SU-DHL-6 (cell line): ENCODE data around the gene AJUBA.

ENCODE experiments used
- H2AFZ ChIP-seq: fragments of 200-600 bp; sonication (generic); 2 replicates; pipeline ENCODE4 v1.6.1; 2014; ENCODE audit warnings: low read depth, mild to moderate bottlenecking, moderate library complexity, mixed read lengths, antibody characterized with exemption, low read length; ENCODE audit not compliant: severe bottlenecking
- H3F3A ChIP-seq: fragments of 200-600 bp; shearing (Covaris generic); 2 replicates; pipeline ENCODE4 v1.6.0; 2016; ENCODE audit warnings: antibody characterized with exemption, mild to moderate bottlenecking; ENCODE audit not compliant: insufficient read depth
- H3K27ac ChIP-seq: fragments of 200-600 bp; sonication (generic); 2 replicates; pipeline ENCODE4 v1.5.1; 2016; ENCODE audit warnings: low read depth, mild to moderate bottlenecking, low read length, moderate library complexity, mixed read lengths
- H3K27me3 ChIP-seq: fragments of 200-600 bp; sonication (generic), shearing (Covaris generic); 2 replicates; pipeline ENCODE4 v1.6.0; 2014; ENCODE audit warnings: mild to moderate bottlenecking, low read length
- H3K36me3 ChIP-seq: fragments of 200-600 bp; sonication (generic); 2 replicates; pipeline ENCODE4 v1.6.1; 2014; ENCODE audit warnings: mild to moderate bottlenecking, low read length, mixed read lengths
- H3K4me2 ChIP-seq: fragments of 300-600, 200-600 bp; shearing (Covaris generic), sonication (generic); 2 replicates; pipeline ENCODE4 v1.6.0; 2014; ENCODE audit warnings: low read length, low read depth, mild to moderate bottlenecking; ENCODE audit not compliant: poor library complexity, severe bottlenecking
- H3K4me3 ChIP-seq: fragments of 200-600 bp; sonication (generic); 2 replicates; pipeline ENCODE4 v1.5.1; 2014; ENCODE audit warnings: antibody characterized with exemption, low read length, mild to moderate bottlenecking, mixed read lengths; ENCODE audit not compliant: insufficient read depth, poor library complexity, severe bottlenecking
- H3K79me2 ChIP-seq: fragments of 200-600 bp; sonication (generic); 2 replicates; pipeline ENCODE4 v1.6.1; 2014; ENCODE audit warnings: mild to moderate bottlenecking, low read length, moderate library complexity; ENCODE audit not compliant: insufficient read depth
- H3K9ac ChIP-seq: fragments of 200-600 bp; sonication (generic); 2 replicates; pipeline ENCODE4 v1.7.0; 2014; ENCODE audit warnings: mild to moderate bottlenecking, low read length
- H3K9me2 ChIP-seq: fragments of 200-600 bp; sonication (generic); replicated peaks from 2 replicates; pipeline ENCODE4 v1.6.1; 2014; ENCODE audit warnings: low read length; ENCODE audit not compliant: insufficient read depth
- H3K9me3 ChIP-seq: fragments of 200-600 bp; sonication (generic); 2 replicates; pipeline ENCODE4 v1.6.1; 2014; ENCODE audit warnings: low read length, mixed read lengths; ENCODE audit not compliant: insufficient read depth
- H4K20me1 ChIP-seq: fragments of 200-600 bp; sonication (generic); 2 replicates; pipeline ENCODE4 v1.6.1; 2014; ENCODE audit warnings: low read depth, mild to moderate bottlenecking, antibody characterized with exemption, low read length, moderate library complexity, mixed read lengths
- CTCF ChIP-seq: fragments of 200-600 bp; sonication (generic); IDR thresholded peaks from one replicate; pipeline ENCODE4 v1.5.1; 2017; ENCODE audit warnings: antibody characterized with exemption, mild to moderate bottlenecking, low read length, moderate library complexity; ENCODE audit not compliant: insufficient read depth, poor library complexity, severe bottlenecking
- EZH2phosphoT487 ChIP-seq: fragments of 200-600 bp; sonication (generic), shearing (Covaris generic); conservative IDR thresholded peaks from 2 replicates; pipeline ENCODE4 v1.6.1; 2018; ENCODE audit warnings: mild to moderate bottlenecking, antibody characterized with exemption, low read length, moderate library complexity, mixed read lengths

AJUBA gene

GRCh38 chr14:22981090-22981875, 1.1 kb downstream of the AJUBA start:
- no peak overlapping the region for H3K27ac ChIP-seq
- no peaks in the 10 kb centered on the region for H3K9me3 ChIP-seq
- H3K4me3 ChIP-seq, result no peak overlapping the region
- no peaks in the 10 kb centered on the region for H3K36me3 ChIP-seq
- no peak overlapping the region for H3K9ac ChIP-seq
- TF ChIP-seq CTCF (no peak), EZH2phosphoT487 (no peak)
- H4K20me1 ChIP-seq, result no peaks in the 10 kb centered on the region
- no peaks in the 10 kb centered on the region for H3K27me3 ChIP-seq
- no peaks in the 10 kb centered on the region for H3F3A ChIP-seq
- H3K9me2 ChIP-seq, result no peaks in the 10 kb centered on the region
- no peaks in the 10 kb centered on the region for H3K79me2 ChIP-seq
- no peak overlapping the region for H2AFZ ChIP-seq
- peak overlapping the region; percentile 32 for H3K4me2 ChIP-seq

GRCh38 chr14:22980672-22981089, 1.7 kb downstream of the AJUBA start:
- H2AFZ ChIP-seq, result no peak overlapping the region
- no peak overlapping the region for H3K9ac ChIP-seq

GRCh38 chr14:22979748-22980392, 2.5 kb downstream of the AJUBA start:
- H3K4me3 ChIP-seq, result no peak overlapping the region
- H3K27me3 ChIP-seq, result no peaks in the 10 kb centered on the region
- no peaks in the 10 kb centered on the region for H3K36me3 ChIP-seq
- no peak overlapping the region for H3K9ac ChIP-seq
- H3F3A ChIP-seq, result no peaks in the 10 kb centered on the region
- no peaks in the 10 kb centered on the region for H3K9me2 ChIP-seq
- H3K79me2 ChIP-seq, result no peaks in the 10 kb centered on the region
- H2AFZ ChIP-seq, result no peak overlapping the region
- TF ChIP-seq CTCF (no peak), EZH2phosphoT487 (no peak)
- H3K27ac ChIP-seq, result no peak overlapping the region
- no peak overlapping the region for H3K4me2 ChIP-seq
- no peaks in the 10 kb centered on the region for H4K20me1 ChIP-seq
- no peaks in the 10 kb centered on the region for H3K9me3 ChIP-seq

More at GRCh38 chr14:22980672-22981089, 1.7 kb downstream of the AJUBA start:
- TF ChIP-seq EZH2phosphoT487, result no peak
- no peak for TF ChIP-seq CTCF
- Histone ChIP-seq H3K36me3 (no peaks in the 10 kb centered on the region), H4K20me1 (no peaks in the 10 kb centered on the region), H3K9me2 (no peaks in the 10 kb centered on the region), H3K9me3 (no peaks in the 10 kb centered on the region), H3K27me3 (no peaks in the 10 kb centered on the region), H3K79me2 (no peaks in the 10 kb centered on the region), H3F3A (no peaks in the 10 kb centered on the region), H3K4me2 (peak overlapping the region; percentile 32), H3K27ac (no peak overlapping the region), H3K4me3 (no peak overlapping the region)
